Measurements from ENCODE around the gene CIITA. TPM values are rescaled to one million over a fixed set of nuclear protein-coding genes. Genes with fewer than 3 reads are reported as not detected.

The CIITA gene
- polyA plus RNA-seq, 1 donor (not counting 4 experiments of a cell fraction or from before 2014, with no cell fraction given) = 0.05 TPM

GRCh38 chr16:10868596-10869469 lies 8.2 kb upstream of the CIITA start:
- DNase-seq (ENCODE audit: low read depth, low spot score) = no peak
- H3K9me1 ChIP-seq (ENCODE audit: control insufficient read depth, extremely low read depth, insufficient read depth, low read length) = no peaks in the 10 kb centered on the region
- peaks cover 14% of the 10 kb centered on the region for H3K4me1 ChIP-seq (ENCODE audit: control insufficient read depth, extremely low read depth, insufficient read depth, low read length)

GRCh38 chr16:10870137-10870776 lies 6.7 kb upstream of the CIITA start:
- Histone ChIP-seq H3K4me1 (ENCODE audit: control insufficient read depth, extremely low read depth, insufficient read depth, low read length) (peaks cover 14% of the 10 kb centered on the region), H2AFZ (ENCODE audit: control insufficient read depth, low read length) (no peak overlapping the region), H3K36me3 (ENCODE audit: control insufficient read depth in 2 of 2, extremely low read depth in 1 of 2, insufficient read depth in 2 of 2, low read length in 2 of 2) (no peaks in the 10 kb centered on the region), H4K20me1 (ENCODE audit: control insufficient read depth, extremely low read depth, insufficient read depth, low read length) (no peaks in the 10 kb centered on the region), H3K9ac (ENCODE audit: control insufficient read depth, extremely low read depth, insufficient read depth, low read length) (no peak overlapping the region), H3K79me2 (ENCODE audit: control insufficient read depth, insufficient read depth, low read length) (no peaks in the 10 kb centered on the region), H3K4me2 (ENCODE audit: control insufficient read depth, extremely low read depth, insufficient read depth, low read depth, low read length) (no peak overlapping the region), H3K27ac (ENCODE audit: control insufficient read depth, insufficient read depth, low read length) (no peak overlapping the region), H3K9me1 (ENCODE audit: control insufficient read depth, extremely low read depth, insufficient read depth, low read length) (no peaks in the 10 kb centered on the region), H3K4me3 (ENCODE audit: control insufficient read depth in 2 of 3, extremely low read depth in 1 of 3, insufficient read depth in 2 of 3, low read depth in 1 of 3, low read length in 3 of 3) (no peak overlapping the region), H3K9me3 (ENCODE audit: control insufficient read depth, low read depth, low read length) (no peaks in the 10 kb centered on the region), H3K27me3 (ENCODE audit: control insufficient read depth, extremely low read depth, insufficient read depth, low read length) (peaks cover 23% of the 10 kb centered on the region)
- dilution Hi-C loops (cut with MboI; ENCODE audit: extremely low pct_ligation_motif_present, low sequenced_read_pairs) = no loop called here
- no peak for TF ChIP-seq EZH2 (IDR thresholded peaks at IDR 0.05; ENCODE audit: low read length)
- no peak for TF ChIP-seq CTCF (optimal IDR thresholded peaks at IDR 0.05 in 1 of 3, IDR thresholded peaks at IDR 0.05 in 1 of 3, conservative IDR thresholded peaks at IDR 0.05 in 1 of 3; ENCODE audit: extremely low read depth in 1 of 3, insufficient read depth in 2 of 3, low read length in 3 of 3)
- no peak for DNase-seq (ENCODE audit: low read depth, low spot score)
- FAIRE-seq = no peak

More at GRCh38 chr16:10868596-10869469, 8.2 kb upstream of the CIITA start:
- Histone ChIP-seq H3K4me3 (ENCODE audit: control insufficient read depth in 2 of 3, extremely low read depth in 1 of 3, insufficient read depth in 2 of 3, low read depth in 1 of 3, low read length in 3 of 3) (no peak overlapping the region), H3K27ac (ENCODE audit: control insufficient read depth, insufficient read depth, low read length) (no peak overlapping the region), H2AFZ (ENCODE audit: control insufficient read depth, low read length) (no peak overlapping the region), H4K20me1 (ENCODE audit: control insufficient read depth, extremely low read depth, insufficient read depth, low read length) (no peaks in the 10 kb centered on the region), H3K79me2 (ENCODE audit: control insufficient read depth, insufficient read depth, low read length) (no peaks in the 10 kb centered on the region), H3K4me2 (ENCODE audit: control insufficient read depth, extremely low read depth, insufficient read depth, low read depth, low read length) (no peak overlapping the region), H3K9me3 (ENCODE audit: control insufficient read depth, low read depth, low read length) (no peaks in the 10 kb centered on the region), H3K27me3 (ENCODE audit: control insufficient read depth, extremely low read depth, insufficient read depth, low read length) (peaks cover 15% of the 10 kb centered on the region), H3K36me3 (ENCODE audit: control insufficient read depth in 2 of 2, extremely low read depth in 1 of 2, insufficient read depth in 2 of 2, low read length in 2 of 2) (no peaks in the 10 kb centered on the region), H3K9ac (ENCODE audit: control insufficient read depth, extremely low read depth, insufficient read depth, low read length) (no peak overlapping the region)
- FAIRE-seq = no peak
- TF ChIP-seq CTCF (optimal IDR thresholded peaks at IDR 0.05 in 1 of 3, IDR thresholded peaks at IDR 0.05 in 1 of 3, conservative IDR thresholded peaks at IDR 0.05 in 1 of 3; ENCODE audit: extremely low read depth in 1 of 3, insufficient read depth in 2 of 3, low read length in 3 of 3) = no peak
- TF ChIP-seq EZH2 (IDR thresholded peaks at IDR 0.05; ENCODE audit: low read length) = no peak
- dilution Hi-C loops (cut with MboI; ENCODE audit: extremely low pct_ligation_motif_present, low sequenced_read_pairs) = no loop called here

Measured in keratinocyte (primary cell).